ENCODE measurements around the gene IQSEC3. TPM values are rescaled to one million over a fixed set of nuclear protein-coding genes. Genes with fewer than 3 reads are reported as not detected.

Gene IQSEC3
- total RNA-seq, 1 experiment from 2014 or later, result not detected

DNA sequence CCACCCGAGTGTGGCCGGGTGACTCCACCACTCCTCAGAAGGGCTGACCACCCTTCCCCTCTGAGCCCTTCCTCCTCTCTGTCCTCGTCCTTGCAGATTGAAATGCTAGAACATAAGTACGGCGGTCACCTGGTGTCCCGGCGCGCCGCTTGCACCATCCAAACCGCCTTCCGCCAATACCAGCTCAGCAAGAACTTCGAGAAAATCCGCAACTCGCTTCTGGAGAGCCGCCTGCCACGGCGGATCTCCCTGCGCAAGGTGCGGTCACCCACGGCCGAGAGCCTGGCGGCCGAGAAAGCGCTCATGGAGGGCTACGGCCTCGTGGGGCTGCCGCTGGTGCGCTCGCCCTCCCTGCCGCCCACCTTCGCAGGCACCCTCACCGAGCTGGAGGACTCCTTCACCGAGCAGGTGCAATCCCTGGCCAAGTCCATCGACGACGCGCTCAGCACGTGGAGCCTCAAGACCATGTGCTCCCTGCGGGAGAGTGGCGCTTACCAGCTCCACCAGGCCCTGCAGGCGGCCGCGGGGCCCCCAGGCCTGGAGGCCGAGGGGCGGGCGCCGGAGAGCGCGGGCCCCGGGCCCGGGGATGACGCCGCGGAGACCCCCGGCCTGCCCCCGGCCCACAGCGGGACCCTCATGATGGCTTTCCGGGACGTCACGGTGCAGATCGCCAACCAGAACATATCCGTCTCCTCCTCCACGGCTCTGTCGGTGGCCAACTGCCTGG lies 71.8 kb downstream of the IQSEC3 start:
- in situ Hi-C loops (cut with HindIII; ENCODE audit: low pct_unique_long_range_greater_than_20kb, low sequenced_read_pairs) (no loop called here), intact Hi-C loops (cut with micrococcal nuclease; ENCODE audit: unreplicated experiment) (no loop called here)
- POLR2A ChIA-PET, result interaction anchor here (0.7 kb wide), 1 partner anchor 28 kb away, joined by 5 read pairs; no protein-coding TSS in a partner anchor
- Histone ChIP-seq H3K9me3 (ENCODE audit: control insufficient read depth, insufficient read depth, low read depth, low read length) (no peaks in the 10 kb centered on the region), H3K36me3 (ENCODE audit: control insufficient read depth, insufficient read depth, low read length) (no peaks in the 10 kb centered on the region), H3K27ac (ENCODE audit: low read length) (no peak overlapping the region), H3K4me1 (ENCODE audit: control insufficient read depth, insufficient read depth, low read length) (no peaks in the 10 kb centered on the region), H3K4me3 (ENCODE audit: low read depth in 2 of 2, low read length in 2 of 2) (no peak overlapping the region), H3K27me3 (ENCODE audit: control insufficient read depth, insufficient read depth, low read length) (no peaks in the 10 kb centered on the region)
- BruUV-seq (replicated peaks), result no TSS peak
- CTCF ChIA-PET, result interaction anchor here (0.7 kb wide), 1 partner anchor 81 kb away, joined by 7 read pairs; no protein-coding TSS in a partner anchor
- ATAC-seq, result no peak
- TF ChIP-seq, protein P1, sequence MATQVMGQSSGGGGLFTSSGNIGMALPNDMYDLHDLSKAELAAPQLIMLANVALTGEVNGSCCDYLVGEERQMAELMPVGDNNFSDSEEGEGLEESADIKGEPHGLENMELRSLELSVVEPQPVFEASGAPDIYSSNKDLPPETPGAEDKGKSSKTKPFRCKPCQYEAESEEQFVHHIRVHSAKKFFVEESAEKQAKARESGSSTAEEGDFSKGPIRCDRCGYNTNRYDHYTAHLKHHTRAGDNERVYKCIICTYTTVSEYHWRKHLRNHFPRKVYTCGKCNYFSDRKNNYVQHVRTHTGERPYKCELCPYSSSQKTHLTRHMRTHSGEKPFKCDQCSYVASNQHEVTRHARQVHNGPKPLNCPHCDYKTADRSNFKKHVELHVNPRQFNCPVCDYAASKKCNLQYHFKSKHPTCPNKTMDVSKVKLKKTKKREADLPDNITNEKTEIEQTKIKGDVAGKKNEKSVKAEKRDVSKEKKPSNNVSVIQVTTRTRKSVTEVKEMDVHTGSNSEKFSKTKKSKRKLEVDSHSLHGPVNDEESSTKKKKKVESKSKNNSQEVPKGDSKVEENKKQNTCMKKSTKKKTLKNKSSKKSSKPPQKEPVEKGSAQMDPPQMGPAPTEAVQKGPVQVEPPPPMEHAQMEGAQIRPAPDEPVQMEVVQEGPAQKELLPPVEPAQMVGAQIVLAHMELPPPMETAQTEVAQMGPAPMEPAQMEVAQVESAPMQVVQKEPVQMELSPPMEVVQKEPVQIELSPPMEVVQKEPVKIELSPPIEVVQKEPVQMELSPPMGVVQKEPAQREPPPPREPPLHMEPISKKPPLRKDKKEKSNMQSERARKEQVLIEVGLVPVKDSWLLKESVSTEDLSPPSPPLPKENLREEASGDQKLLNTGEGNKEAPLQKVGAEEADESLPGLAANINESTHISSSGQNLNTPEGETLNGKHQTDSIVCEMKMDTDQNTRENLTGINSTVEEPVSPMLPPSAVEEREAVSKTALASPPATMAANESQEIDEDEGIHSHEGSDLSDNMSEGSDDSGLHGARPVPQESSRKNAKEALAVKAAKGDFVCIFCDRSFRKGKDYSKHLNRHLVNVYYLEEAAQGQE (IDR thresholded peaks at IDR 0.05; ENCODE audit: insufficient read depth in 1 of 2, low read depth in 2 of 2, low read length in 1 of 2), result no peak
- TF ChIP-seq POLR2AphosphoS5 (IDR thresholded peaks at IDR 0.05; ENCODE audit: low read depth, low read length) (no peak), TCF7L2 (IDR thresholded peaks at IDR 0.05; ENCODE audit: low read depth, low read length) (no peak), SIN3A (IDR thresholded peaks at IDR 0.05; ENCODE audit: borderline replicate concordance, insufficient read depth, low read depth, low read length) (no peak)
- TF ChIP-seq, protein P2, sequence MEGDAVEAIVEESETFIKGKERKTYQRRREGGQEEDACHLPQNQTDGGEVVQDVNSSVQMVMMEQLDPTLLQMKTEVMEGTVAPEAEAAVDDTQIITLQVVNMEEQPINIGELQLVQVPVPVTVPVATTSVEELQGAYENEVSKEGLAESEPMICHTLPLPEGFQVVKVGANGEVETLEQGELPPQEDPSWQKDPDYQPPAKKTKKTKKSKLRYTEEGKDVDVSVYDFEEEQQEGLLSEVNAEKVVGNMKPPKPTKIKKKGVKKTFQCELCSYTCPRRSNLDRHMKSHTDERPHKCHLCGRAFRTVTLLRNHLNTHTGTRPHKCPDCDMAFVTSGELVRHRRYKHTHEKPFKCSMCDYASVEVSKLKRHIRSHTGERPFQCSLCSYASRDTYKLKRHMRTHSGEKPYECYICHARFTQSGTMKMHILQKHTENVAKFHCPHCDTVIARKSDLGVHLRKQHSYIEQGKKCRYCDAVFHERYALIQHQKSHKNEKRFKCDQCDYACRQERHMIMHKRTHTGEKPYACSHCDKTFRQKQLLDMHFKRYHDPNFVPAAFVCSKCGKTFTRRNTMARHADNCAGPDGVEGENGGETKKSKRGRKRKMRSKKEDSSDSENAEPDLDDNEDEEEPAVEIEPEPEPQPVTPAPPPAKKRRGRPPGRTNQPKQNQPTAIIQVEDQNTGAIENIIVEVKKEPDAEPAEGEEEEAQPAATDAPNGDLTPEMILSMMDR (IDR thresholded peaks at IDR 0.05), result no peak
- no peak for DNase-seq (ENCODE audit: low read depth, low spot score)

GRCh38 chr12:138898-139534 lies 72.4 kb downstream of the IQSEC3 start:
- ATAC-seq (no peak), DNase-seq (ENCODE audit: low read depth, low spot score) (no peak)
- Histone ChIP-seq H3K36me3 (ENCODE audit: control insufficient read depth, insufficient read depth, low read length) (no peaks in the 10 kb centered on the region), H3K27ac (ENCODE audit: low read length) (no peak overlapping the region), H3K9me3 (ENCODE audit: control insufficient read depth, insufficient read depth, low read depth, low read length) (no peaks in the 10 kb centered on the region), H3K4me3 (ENCODE audit: low read depth in 2 of 2, low read length in 2 of 2) (no peak overlapping the region), H3K4me1 (ENCODE audit: control insufficient read depth, insufficient read depth, low read length) (no peaks in the 10 kb centered on the region), H3K27me3 (ENCODE audit: control insufficient read depth, insufficient read depth, low read length) (no peaks in the 10 kb centered on the region)
- ChIA-PET CTCF (no interaction called here), POLR2A (no interaction called here)
- TF ChIP-seq TCF7L2 (IDR thresholded peaks at IDR 0.05; ENCODE audit: low read depth, low read length) (no peak), SIN3A (IDR thresholded peaks at IDR 0.05; ENCODE audit: borderline replicate concordance, insufficient read depth, low read depth, low read length) (no peak), POLR2AphosphoS5 (IDR thresholded peaks at IDR 0.05; ENCODE audit: low read depth, low read length) (no peak)
- TF ChIP-seq, protein P1 (IDR thresholded peaks at IDR 0.05; ENCODE audit: insufficient read depth in 1 of 2, low read depth in 2 of 2, low read length in 1 of 2), result no peak
- TF ChIP-seq, protein P2 (IDR thresholded peaks at IDR 0.05), result no peak
- intact Hi-C loops (cut with micrococcal nuclease; ENCODE audit: unreplicated experiment), result no loop called here
- no TSS peak for BruUV-seq (replicated peaks)
- in situ Hi-C loops (cut with HindIII; ENCODE audit: low pct_unique_long_range_greater_than_20kb, low sequenced_read_pairs), result no loop called here
